PC-3 (cell line): ENCODE data around the gene STUB1. TPM values are rescaled to one million over a fixed set of nuclear protein-coding genes. Genes with fewer than 3 reads are reported as not detected.

Experiments used
- ATAC-seq: fragments of 200-7000 bp; cut with Tn5 transposase; 2 replicates; pipeline ENCODE4 v1.9.1; 2020; ENCODE audit warnings: mild to moderate bottlenecking, moderate library complexity
- BruUV-seq: library from RNA; stranded (reverse); fragments of 400-500 nt; replicated peaks from 2 replicates; lab custom pipeline; 2021; lab: Mats Ljungman, UMichigan
- CTCF ChIA-PET: fragments of 300-600 bp; sonication (Branson Sonifier 250); formaldehyde crosslinking; loops from one replicate; lab custom pipeline; 2022; ENCODE audit warnings: antibody characterized with exemption; lab: Charles Lee
- POLR2A ChIA-PET: fragments of 300-600 bp; sonication (Branson Sonifier 250); formaldehyde crosslinking; loops from one replicate; lab custom pipeline; 2022; ENCODE audit warnings: antibody characterized with exemption; ENCODE audit not compliant: unreplicated experiment; lab: Charles Lee
- DNase-seq: peaks from one replicate; pipeline ENCODE4 v3.0.0-alpha.2; 2015
- H2AFZ ChIP-seq: fragments of 300-600 bp; sonication (generic); 2 replicates; pipeline ENCODE4 v1.6.0; 2016; ENCODE audit warnings: antibody characterized with exemption, low read length
- H3F3A ChIP-seq: fragments of 300-600 bp; sonication (generic); one replicate; pipeline ENCODE4 v1.6.0; 2017; ENCODE audit warnings: antibody characterized with exemption, low read length, control low read depth, mild to moderate bottlenecking; ENCODE audit not compliant: unreplicated experiment
- H3K27ac ChIP-seq: fragments of 300-600 bp; sonication (generic); 2 replicates; pipeline ENCODE4 v1.5.1; 2016; ENCODE audit warnings: mild to moderate bottlenecking, low read length
- H3K27me3 ChIP-seq: fragments of 300-600 bp; sonication (generic); 2 replicates; pipeline ENCODE4 v1.6.1; 2016; ENCODE audit warnings: low read length, mixed read lengths
- H3K36me3 ChIP-seq: fragments of 300-600 bp; sonication (generic); 2 replicates; pipeline ENCODE4 v1.6.1; 2016; ENCODE audit warnings: low read depth, mixed run types, low read length, mixed read lengths
- H3K4me1 ChIP-seq: fragments of 300-600 bp; sonication (generic); 2 replicates; pipeline ENCODE4 v1.5.1; 2016; ENCODE audit warnings: low read length; ENCODE audit not compliant: insufficient read depth
- H3K4me2 ChIP-seq: fragments of 300-600 bp; sonication (generic); 2 replicates; pipeline ENCODE4 v1.6.0; 2016; ENCODE audit warnings: low read length
- H3K4me3 ChIP-seq: fragments of 300-600 bp; sonication (generic); 2 replicates; pipeline ENCODE4 v1.5.1; 2016; ENCODE audit warnings: mild to moderate bottlenecking, low read length, mixed read lengths
- H3K79me2 ChIP-seq: fragments of 300-600 bp; sonication (generic); 2 replicates; pipeline ENCODE4 v1.6.1; 2017; ENCODE audit warnings: low read length, mixed read lengths
- H3K9ac ChIP-seq: fragments of 300-600 bp; sonication (generic); 2 replicates; pipeline ENCODE4 v1.6.0; 2016; ENCODE audit warnings: mild to moderate bottlenecking, low read length
- H3K9me2 ChIP-seq: fragments of 300-600 bp; sonication (generic); replicated peaks from 2 replicates; pipeline ENCODE4 v1.6.1; 2016; ENCODE audit warnings: mixed run types, low read length, mixed read lengths
- H3K9me3 ChIP-seq: fragments of 300-600 bp; sonication (generic); 2 replicates; pipeline ENCODE4 v1.6.1; 2016; ENCODE audit warnings: low read length, mixed read lengths
- H4K20me1 ChIP-seq: fragments of 300-600 bp; sonication (generic); 2 replicates; pipeline ENCODE4 v1.6.1; 2016; ENCODE audit warnings: low read length, mixed read lengths
- CTCF ChIP-seq: fragments of 300-600 bp; sonication (generic); conservative IDR thresholded peaks from 2 replicates; pipeline ENCODE4 v1.5.1; 2017; ENCODE audit warnings: antibody characterized with exemption, low read depth, mild to moderate bottlenecking, low read length
- EZH2 ChIP-seq: fragments of 300-600 bp; sonication (generic); IDR thresholded peaks from one replicate; pipeline ENCODE4 v1.6.1; 2017; ENCODE audit warnings: antibody characterized with exemption, mild to moderate bottlenecking, low read length; ENCODE audit not compliant: unreplicated experiment
- EZH2phosphoT487 ChIP-seq: fragments of 300-600 bp; sonication (generic); IDR thresholded peaks from 2 replicates; pipeline ENCODE4 v1.6.1; 2018; ENCODE audit warnings: mild to moderate bottlenecking, antibody characterized with exemption, low read length, borderline replicate concordance
- intact Hi-C: fragments of 100-400 bp; cut with micrococcal nuclease; formaldehyde crosslinking; loops from 2 replicates; pipeline ENCODE4 v1.9.0; 2023
- total RNA-seq: library from RNA; depleted of rRNA; stranded (reverse); fragments of >200 nt; gene quantifications from 2 replicates; pipeline ENCODE4 v1.2.3, GENCODE V29; 2014

STUB1 gene
- total RNA-seq, 1 experiment from 2014 or later: 152 TPM

- Histone ChIP-seq H3K79me2 (peaks cover 19% of the 10 kb centered on the region), H4K20me1 (peaks cover 8% of the 10 kb centered on the region; the same call in 1 of the 2 replicates), H3K36me3 (no peaks in the 10 kb centered on the region), H3K27ac (peak within 1 kb of the TSS; percentile 63), H3K4me1 (peaks cover 28% of the 10 kb centered on the region), H3K9ac (peak within 1 kb of the TSS; percentile 57), H3K27me3 (0 out of 2 replicates have a peak, but pooled peaks cover 2% of the 10 kb centered on the region), H3F3A (no peaks in the 10 kb centered on the region), H3K9me3 (no peaks in the 10 kb centered on the region), H2AFZ (peak within 1 kb of the TSS; percentile 48; the same call in 1 of the 2 replicates), H3K4me3 (peak within 1 kb of the TSS; percentile 71), H3K4me2 (peak within 1 kb of the TSS; percentile 86), H3K9me2 (no peaks in the 10 kb centered on the region)
- ChIA-PET POLR2A (no interaction called here), CTCF (interaction anchor here (0.5 to 0.6 kb wide), 2 partner anchors 74 to 330 kb away, joined by 3 to 5 read pairs; partner anchors contain the start of gene CHTF18)
- no TSS peak for BruUV-seq
- ATAC-seq (peak; percentile 58), DNase-seq (peak; percentile 84)
- TF ChIP-seq EZH2phosphoT487 (no peak), EZH2 (no peak), CTCF (no peak)
- intact Hi-C loops: loop anchor here (10.0 kb wide), 1 partner anchor 70 kb away; the partner anchor contains the start of genes CHTF18 and RPUSD1
Measured at GRCh38 chr16:714558-715476, 34.6 kb downstream of the STUB1 start, which contains the start of gene METRN. Gene METRN, plus strand, starts transcription at chr16:715118. Its CDS starts 172 bp downstream, at chr16:715290.

DNA sequence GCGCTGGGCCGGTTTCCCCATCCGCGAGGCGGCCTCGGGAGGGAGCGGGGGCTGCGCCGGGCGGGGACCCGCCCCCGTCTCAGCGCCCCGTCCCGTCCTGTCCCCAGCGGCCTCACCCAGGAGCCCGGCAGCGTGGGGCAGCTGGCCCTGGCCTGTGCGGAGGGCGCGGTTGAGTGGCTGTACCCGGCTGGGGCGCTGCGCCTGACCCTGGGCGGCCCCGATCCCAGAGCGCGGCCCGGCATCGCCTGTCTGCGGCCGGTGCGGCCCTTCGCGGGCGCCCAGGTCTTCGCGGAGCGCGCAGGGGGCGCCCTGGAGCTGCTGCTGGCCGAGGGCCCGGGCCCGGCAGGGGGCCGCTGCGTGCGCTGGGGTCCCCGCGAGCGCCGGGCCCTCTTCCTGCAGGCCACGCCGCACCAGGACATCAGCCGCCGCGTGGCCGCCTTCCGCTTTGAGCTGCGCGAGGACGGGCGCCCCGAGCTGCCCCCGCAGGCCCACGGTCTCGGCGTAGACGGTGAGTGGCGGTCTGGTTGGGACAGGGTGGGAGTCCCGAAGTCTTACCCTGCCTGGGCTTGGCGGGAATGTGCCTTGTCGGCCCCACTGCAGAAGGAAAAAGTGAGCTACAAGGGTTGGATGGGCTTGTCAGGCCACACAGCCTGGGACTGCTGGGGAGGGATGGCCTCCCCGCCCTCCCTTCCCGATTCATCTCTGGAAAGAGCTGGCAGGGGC lies 35.4 kb downstream of the STUB1 start:
- DNase-seq (no peak), ATAC-seq (peak; percentile 2)
- Histone ChIP-seq H3K79me2 (peaks cover 19% of the 10 kb centered on the region), H3K9me2 (no peaks in the 10 kb centered on the region), H3K9me3 (no peaks in the 10 kb centered on the region), H3K4me3 (peak overlapping the region; percentile 71), H3K27me3 (no peaks in the 10 kb centered on the region), H2AFZ (no peak overlapping the region), H3K36me3 (no peaks in the 10 kb centered on the region), H3K4me2 (peak overlapping the region; percentile 86), H4K20me1 (peaks cover 8% of the 10 kb centered on the region; the same call in 1 of the 2 replicates), H3K4me1 (peaks cover 34% of the 10 kb centered on the region), H3F3A (no peaks in the 10 kb centered on the region), H3K9ac (peak overlapping the region; percentile 57), H3K27ac (no peak overlapping the region)
- ChIA-PET CTCF (interaction anchor here (0.6 to 0.8 kb wide), 3 partner anchors 12 to 73 kb away, joined by 3 to 9 read pairs (median 5); partner anchors contain the start of genes CHTF18 and RPUSD1), POLR2A (interaction anchor here (0.6 kb wide), 1 partner anchor 22 kb away, joined by 14 read pairs; no protein-coding TSS in a partner anchor)
- TF ChIP-seq CTCF (no peak), EZH2phosphoT487 (no peak), EZH2 (no peak)
- BruUV-seq: no TSS peak
- intact Hi-C loops: loop anchor here (10.0 kb wide), 1 partner anchor 69 kb away; the partner anchor contains the start of genes CHTF18 and RPUSD1
